CD14-positive monocyte (primary cell): ENCODE measurements around the gene MYO18A. TPM values are rescaled to one million over a fixed set of nuclear protein-coding genes. Genes with fewer than 3 reads are reported as not detected.
A peak's percentile ranks its signal among the peaks of the same experiment; 100 is the strongest.

Source experiments
- DNase-seq, 3 donors: peaks; one replicate each; pipeline ENCODE4 v3.0.0-alpha.2; 2011 to 2022
- H2AFZ ChIP-seq: 2 replicates; pipeline ENCODE4 v1.6.0; 2012; ENCODE audit warnings: mild to moderate bottlenecking, low read depth, low read length, inconsistent platforms; ENCODE audit not compliant: insufficient read depth, poor library complexity, severe bottlenecking
- H3K27ac ChIP-seq, 2 donors: 1 replicate in 1 of 2; 2 replicates in 1 of 2; pipeline ENCODE4 v1.5.1; 2012 to 2013; ENCODE audit warnings: low read length in 2 of 2, control low read depth in 1 of 2, inconsistent platforms in 1 of 2, low read depth in 1 of 2, mild to moderate bottlenecking in 1 of 2
- H3K27me3 ChIP-seq, 2 donors: one replicate each; pipeline versions ENCODE4 v1.6.0 to v1.6.1; 2011 to 2013; ENCODE audit warnings: low read length in 2 of 2; ENCODE audit not compliant: control insufficient read depth in 2 of 2, insufficient read depth in 2 of 2
- H3K36me3 ChIP-seq, 2 donors: replicated peaks in 1 of 2; 1 replicate in 1 of 2; 2 replicates in 1 of 2; pipeline versions ENCODE4 v1.5.1 to v1.6.1; 2012 to 2013; ENCODE audit warnings: low read length in 2 of 2, control low read depth in 1 of 2, inconsistent platforms in 1 of 2, mild to moderate bottlenecking in 1 of 2; ENCODE audit not compliant: insufficient read depth in 2 of 2, control insufficient read depth in 1 of 2
- H3K4me1 ChIP-seq, 2 donors: 1 replicate in 1 of 2; 2 replicates in 1 of 2; pipeline versions ENCODE4 v1.5.1 to v1.6.1; 2012 to 2013; ENCODE audit warnings: low read length in 2 of 2, control low read depth in 1 of 2, inconsistent platforms in 1 of 2, mild to moderate bottlenecking in 1 of 2, moderate library complexity in 1 of 2; ENCODE audit not compliant: insufficient read depth in 2 of 2, control insufficient read depth in 1 of 2
- H3K4me2 ChIP-seq: replicated peaks from 2 replicates; pipeline ENCODE3; 2012; ENCODE audit warnings: low read length, moderate library complexity, mild to moderate bottlenecking; ENCODE audit not compliant: poor library complexity, severe bottlenecking; ENCODE audit errors: extremely low read depth
- H3K4me3 ChIP-seq, 3 experiments: fragments of 200-600 bp in 1 of 3; sonication (generic) in 1 of 3; replicated peaks in 1 of 3; 1 replicate in 2 of 3; 2 replicates in 1 of 3; pipeline ENCODE4 v1.5.1; 2011 to 2013; ENCODE audit warnings: low read length in 3 of 3, mild to moderate bottlenecking in 3 of 3, control low read depth in 2 of 3, low read depth in 2 of 3, inconsistent platforms in 1 of 3, moderate library complexity in 1 of 3
- H3K79me2 ChIP-seq: 2 replicates; pipeline ENCODE4 v1.6.0; 2012; ENCODE audit warnings: mild to moderate bottlenecking, control low read depth, inconsistent platforms, low read length, moderate library complexity; ENCODE audit not compliant: insufficient read depth
- H3K9ac ChIP-seq: 2 replicates; pipeline ENCODE4 v1.6.0; 2017; ENCODE audit warnings: low read length, mild to moderate bottlenecking; ENCODE audit not compliant: insufficient read depth, poor library complexity, severe bottlenecking
- H3K9me3 ChIP-seq, 2 donors: replicated peaks in 1 of 2; 1 replicate in 1 of 2; 2 replicates in 1 of 2; pipeline versions ENCODE4 v1.5.1 to v1.6.1; 2012 to 2013; ENCODE audit warnings: low read length in 2 of 2, control low read depth in 1 of 2; ENCODE audit not compliant: control insufficient read depth in 1 of 2, insufficient read depth in 1 of 2
- H4K20me1 ChIP-seq: 2 replicates; pipeline ENCODE4 v1.6.0; 2012; ENCODE audit warnings: mild to moderate bottlenecking, low read length, control low read depth, moderate library complexity; ENCODE audit not compliant: insufficient read depth
- H3K27ac Mint-ChIP-seq, 7 donors: one replicate each; pipeline ENCODE4 v1.8.0; 2020; ENCODE audit warnings: mild to moderate bottlenecking in 7 of 7, mixed read lengths in 7 of 7, moderate library complexity in 6 of 7, inconsistent platforms in 2 of 7
- H3K27me3 Mint-ChIP-seq, 3 donors: one replicate each; pipeline ENCODE4 v1.8.0; 2021 to 2022; ENCODE audit warnings: low read depth in 3 of 3, mild to moderate bottlenecking in 3 of 3, mixed read lengths in 3 of 3, moderate library complexity in 3 of 3, inconsistent platforms in 1 of 3
- H3K36me3 Mint-ChIP-seq, 2 donors: one replicate each; pipeline ENCODE4 v1.8.0; 2020; ENCODE audit warnings: mixed read lengths in 2 of 2, inconsistent platforms in 1 of 2, mild to moderate bottlenecking in 1 of 2
- H3K4me1 Mint-ChIP-seq: one replicate; pipeline ENCODE4 v1.8.0; 2020; ENCODE audit warnings: mild to moderate bottlenecking, mixed read lengths
- H3K4me3 Mint-ChIP-seq, 2 donors: one replicate each; pipeline ENCODE4 v1.8.0; 2020; ENCODE audit warnings: mild to moderate bottlenecking in 2 of 2, mixed read lengths in 2 of 2, moderate library complexity in 1 of 2
- H3K9me3 Mint-ChIP-seq, 7 donors: one replicate each; pipeline ENCODE4 v1.8.0; 2020 to 2022; ENCODE audit warnings: mixed read lengths in 7 of 7, mild to moderate bottlenecking in 6 of 7, moderate library complexity in 6 of 7, inconsistent platforms in 2 of 7
- CTCF ChIP-seq: fragments of 200-600 bp; IDR thresholded peaks from one replicate; pipeline ENCODE4 v1.8.0; 2022; ENCODE audit warnings: antibody characterized with exemption, mild to moderate bottlenecking
- WGBS: methylation state at CpG from one replicate; pipeline ENCODE4 v1.1.5; 2013; ENCODE audit warnings: missing lambda C conversion rate; ENCODE audit not compliant: insufficient coverage; 5-methylcytosine and 5-hydroxymethylcytosine counted together
- intact Hi-C, 2 donors: fragments of 100-400 bp; cut with micrococcal nuclease; formaldehyde crosslinking; loops; one replicate each; pipeline versions ENCODE4 v1.15.0 to v1.15.1; 2023
- polyA plus RNA-seq, 3 donors: library from polyadenylated mRNA; depleted of rRNA in 1 of 3; unstranded in 2 of 3; stranded (reverse) in 1 of 3; fragments of 300-500 nt in 2 of 3; fragments of >200 nt in 1 of 3; fragmentation: Illumina TruSeq in 2 of 3; gene quantifications; 1 replicate in 2 of 3; 2 replicates in 1 of 3; pipeline ENCODE4 v1.2.3, GENCODE V29; 2012 to 2021

Gene MYO18A
- polyA plus RNA-seq, 3 donors: 6.3 to 40.2 (median 11.0) TPM

GRCh38 chr17:29090750-29091605 lies 89.2 kb downstream of the MYO18A start:
- H3K27me3 ChIP-seq: no peaks in the 10 kb centered on the region
- peaks cover 94 to 99% of the 10 kb centered on the region in 2 donors for H3K36me3 Mint-ChIP-seq
- H3K4me3 ChIP-seq: no peak overlapping the region
- no peak overlapping the region for H3K4me2 ChIP-seq
- no peaks in the 10 kb centered on the region for H3K79me2 ChIP-seq
- no peak overlapping the region for H3K4me3 Mint-ChIP-seq
- H3K9me3 Mint-ChIP-seq: no peaks in the 10 kb centered on the region
- H4K20me1 ChIP-seq: no peaks in the 10 kb centered on the region
- H3K4me1 Mint-ChIP-seq: no peaks in the 10 kb centered on the region
- H3K4me1 ChIP-seq: no peaks in the 10 kb centered on the region
- H3K27ac Mint-ChIP-seq: peak overlapping the region in 6 of 7 donors; percentile 19 to 65 (median 40)
- WGBS: 89% methylated on average over 9 of the region's 12 CpGs
- no peaks in the 10 kb centered on the region for H3K9me3 ChIP-seq
- peaks cover 91 to 99% of the 10 kb centered on the region in 2 donors for H3K36me3 ChIP-seq
- no peaks in the 10 kb centered on the region for H3K27me3 Mint-ChIP-seq
- no peak for TF ChIP-seq CTCF
- no peak overlapping the region for H2AFZ ChIP-seq
- no peak overlapping the region for H3K9ac ChIP-seq
- DNase-seq: no peak
- intact Hi-C loops: no loop called here
- peak overlapping the region in 1 of 2 donors; percentile 20 for H3K27ac ChIP-seq

GRCh38 chr17:29090108-29090507 lies 90.1 kb downstream of the MYO18A start:
- no peak for TF ChIP-seq CTCF
- Histone ChIP-seq H3K27me3 (no peaks in the 10 kb centered on the region), H3K79me2 (no peaks in the 10 kb centered on the region), H3K27ac (peak overlapping the region in 1 of 2 donors; percentile 20), H3K36me3 (peaks cover 91 to 99% of the 10 kb centered on the region in 2 donors), H4K20me1 (no peaks in the 10 kb centered on the region), H3K4me2 (no peak overlapping the region), H3K4me1 (no peaks in the 10 kb centered on the region), H3K9me3 (no peaks in the 10 kb centered on the region), H2AFZ (no peak overlapping the region), H3K9ac (no peak overlapping the region), H3K4me3 (no peak overlapping the region)
- no peaks in the 10 kb centered on the region for H3K9me3 Mint-ChIP-seq
- WGBS: 50% methylated on average over 1 of the region's 4 CpGs
- no peaks in the 10 kb centered on the region for H3K27me3 Mint-ChIP-seq
- H3K36me3 Mint-ChIP-seq: peaks cover 92 to 100% of the 10 kb centered on the region in 2 donors
- H3K4me1 Mint-ChIP-seq: no peaks in the 10 kb centered on the region
- intact Hi-C loops: no loop called here
- H3K27ac Mint-ChIP-seq: peak overlapping the region in 4 of 7 donors; percentile 42 to 46 (median 43)
- no peak for DNase-seq
- H3K4me3 Mint-ChIP-seq: no peak overlapping the region
